Stimulated activated naive CD8-positive, alpha-beta T cell treated with anti-CD3 and anti-CD28 coated beads, Interleukin-15, amount 100 ng/mL, for 72 hours (primary cell): ENCODE measurements around the gene ARL6IP5.
A peak's percentile ranks its signal among the peaks of the same experiment; 100 is the strongest.

ENCODE experiments used
- ATAC-seq: fragments of 150-1000 bp; cut with Tn5 transposase; 2 replicates; pipeline ENCODE4 v1.10.0; 2021; ENCODE audit warnings: mild to moderate bottlenecking, moderate library complexity
- DNase-seq, 2 donors: peaks; one replicate each; pipeline ENCODE4 v3.0.0; 2021 to 2022
- H3K27ac Mint-ChIP-seq, 2 donors: one replicate each; pipeline ENCODE4 v1.8.0; 2022; ENCODE audit warnings: mild to moderate bottlenecking in 2 of 2, mixed read lengths in 2 of 2, moderate library complexity in 2 of 2
- H3K27me3 Mint-ChIP-seq: one replicate; pipeline ENCODE4 v1.8.0; 2022; ENCODE audit warnings: mixed read lengths
- H3K4me1 Mint-ChIP-seq: one replicate; pipeline ENCODE4 v1.8.0; 2022; ENCODE audit warnings: mild to moderate bottlenecking, mixed read lengths
- H3K4me3 Mint-ChIP-seq, 2 donors: one replicate each; pipeline ENCODE4 v1.8.0; 2022; ENCODE audit warnings: mild to moderate bottlenecking in 2 of 2, mixed read lengths in 2 of 2, moderate library complexity in 1 of 2
- H3K9me3 Mint-ChIP-seq, 2 donors: one replicate each; pipeline ENCODE4 v1.8.0; 2022; ENCODE audit warnings: mixed read lengths in 2 of 2

Gene ARL6IP5

GRCh38 chr3:69081583-69082262 lies 3.0 kb upstream of the ARL6IP5 start:
- Mint-ChIP-seq H3K27ac (peak overlapping the region; percentile 96), H3K4me3 (peak overlapping the region; percentile 57 to 95), H3K27me3 (no peaks in the 10 kb centered on the region), H3K9me3 (no peaks in the 10 kb centered on the region), H3K4me1 (peaks cover 66% of the 10 kb centered on the region)
- no peak for ATAC-seq
- no peak for DNase-seq

GRCh38 chr3:69082361-69082760 lies 2.4 kb upstream of the ARL6IP5 start:
- H3K4me1 Mint-ChIP-seq, result peaks cover 63% of the 10 kb centered on the region
- DNase-seq (no peak), ATAC-seq (no peak)
- peak overlapping the region; percentile 96 for H3K27ac Mint-ChIP-seq
- H3K9me3 Mint-ChIP-seq, result no peaks in the 10 kb centered on the region
- peak overlapping the region; percentile 73 to 95 for H3K4me3 Mint-ChIP-seq
- no peaks in the 10 kb centered on the region for H3K27me3 Mint-ChIP-seq

GRCh38 chr3:69082805-69083204 lies 1.9 kb upstream of the ARL6IP5 start:
- H3K4me3 Mint-ChIP-seq, result peak overlapping the region; percentile 73 to 95
- H3K4me1 Mint-ChIP-seq, result peaks cover 59% of the 10 kb centered on the region
- peak; percentile 63 to 83 for DNase-seq
- ATAC-seq, result peak; percentile 81
- H3K27me3 Mint-ChIP-seq, result no peaks in the 10 kb centered on the region
- peak overlapping the region; percentile 96 for H3K27ac Mint-ChIP-seq
- H3K9me3 Mint-ChIP-seq, result no peaks in the 10 kb centered on the region

GRCh38 chr3:69085168-69085832 lies 563 bp downstream of the ARL6IP5 start:
- Mint-ChIP-seq H3K27me3 (no peaks in the 10 kb centered on the region), H3K27ac (peak overlapping the region; percentile 96 to 97), H3K4me1 (peaks cover 68% of the 10 kb centered on the region), H3K4me3 (peak overlapping the region; percentile 89 to 95), H3K9me3 (no peaks in the 10 kb centered on the region)
- ATAC-seq, result no peak
- DNase-seq, result no peak

GRCh38 chr3:69085833-69086722 lies 1.3 kb downstream of the ARL6IP5 start:
- H3K4me3 Mint-ChIP-seq, result peak overlapping the region; percentile 89 to 95
- peaks cover 69% of the 10 kb centered on the region for H3K4me1 Mint-ChIP-seq
- peak overlapping the region; percentile 96 to 97 for H3K27ac Mint-ChIP-seq
- H3K27me3 Mint-ChIP-seq, result no peaks in the 10 kb centered on the region
- no peaks in the 10 kb centered on the region for H3K9me3 Mint-ChIP-seq
- ATAC-seq (peak; percentile 40), DNase-seq (peak; percentile 68 to 83)

GRCh38 chr3:69087030-69087791 lies 2.5 kb downstream of the ARL6IP5 start:
- ATAC-seq (no peak), DNase-seq (no peak)
- no peaks in the 10 kb centered on the region for H3K27me3 Mint-ChIP-seq
- peak overlapping the region; percentile 69 to 90 for H3K4me3 Mint-ChIP-seq
- no peaks in the 10 kb centered on the region for H3K9me3 Mint-ChIP-seq
- H3K27ac Mint-ChIP-seq, result no peak overlapping the region
- peaks cover 69% of the 10 kb centered on the region for H3K4me1 Mint-ChIP-seq

- no peaks in the 10 kb centered on the region for H3K9me3 Mint-ChIP-seq
Measured at GRCh38 chr3:69088063-69088462, 3.3 kb downstream of the ARL6IP5 start.

GRCh38 chr3:69090021-69090420 lies 5.3 kb downstream of the ARL6IP5 start:
- peak overlapping the region; percentile 55 to 90 for H3K4me3 Mint-ChIP-seq
- DNase-seq, result no peak
- no peaks in the 10 kb centered on the region for H3K27me3 Mint-ChIP-seq
- H3K4me1 Mint-ChIP-seq, result peaks cover 72% of the 10 kb centered on the region
- no peaks in the 10 kb centered on the region for H3K9me3 Mint-ChIP-seq
- H3K27ac Mint-ChIP-seq, result peak overlapping the region; percentile 12 to 38
- no peak for ATAC-seq

More at GRCh38 chr3:69088063-69088462, 3.3 kb downstream of the ARL6IP5 start:
- Mint-ChIP-seq H3K4me1 (peaks cover 69% of the 10 kb centered on the region), H3K27me3 (no peaks in the 10 kb centered on the region), H3K27ac (peak overlapping the region; percentile 81 to 87), H3K4me3 (peak overlapping the region; percentile 81 to 90)
- DNase-seq, result no peak
- ATAC-seq, result no peak

- Mint-ChIP-seq H3K9me3 (no peaks in the 10 kb centered on the region), H3K27me3 (no peaks in the 10 kb centered on the region), H3K4me1 (peaks cover 86% of the 10 kb centered on the region), H3K27ac (peak overlapping the region; percentile 49 to 92), H3K4me3 (peak overlapping the region; percentile 63 to 76)
- ATAC-seq, result no peak
- no peak for DNase-seq
Measured at GRCh38 chr3:69091389-69092029, 6.8 kb downstream of the ARL6IP5 start.

- Mint-ChIP-seq H3K4me3 (peak overlapping the region; percentile 63 to 76), H3K9me3 (no peaks in the 10 kb centered on the region), H3K4me1 (peaks cover 91% of the 10 kb centered on the region), H3K27me3 (no peaks in the 10 kb centered on the region), H3K27ac (peak overlapping the region; percentile 88 to 94)
- ATAC-seq (peak; percentile 92), DNase-seq (peak in 1 of 2 donors; percentile 47)
Measured at GRCh38 chr3:69092030-69092516, 7.3 kb downstream of the ARL6IP5 start.

- peak overlapping the region; percentile 35 to 89 for H3K27ac Mint-ChIP-seq
- peak overlapping the region; percentile 66 to 74 for H3K4me3 Mint-ChIP-seq
- peaks cover 85% of the 10 kb centered on the region for H3K4me1 Mint-ChIP-seq
- peak; percentile 35 for ATAC-seq
- no peak for DNase-seq
- H3K9me3 Mint-ChIP-seq, result no peaks in the 10 kb centered on the region
- H3K27me3 Mint-ChIP-seq, result no peaks in the 10 kb centered on the region
Measured at GRCh38 chr3:69094467-69095205, 9.9 kb downstream of the ARL6IP5 start.

- Mint-ChIP-seq H3K4me3 (peak overlapping the region; percentile 78 to 79), H3K27ac (peak overlapping the region; percentile 84 to 89), H3K4me1 (peaks cover 85% of the 10 kb centered on the region), H3K9me3 (no peaks in the 10 kb centered on the region), H3K27me3 (no peaks in the 10 kb centered on the region)
- no peak for ATAC-seq
- DNase-seq, result no peak
Measured at GRCh38 chr3:69095636-69096035, 10.9 kb downstream of the ARL6IP5 start.

- H3K27me3 Mint-ChIP-seq, result no peaks in the 10 kb centered on the region
- peak overlapping the region in 1 of 2 donors; percentile 78 for H3K4me3 Mint-ChIP-seq
Measured at GRCh38 chr3:69096299-69096698, 11.6 kb downstream of the ARL6IP5 start.

More at GRCh38 chr3:69096299-69096698, 11.6 kb downstream of the ARL6IP5 start:
- no peak for ATAC-seq
- Mint-ChIP-seq H3K27ac (peak overlapping the region; percentile 59 to 89), H3K9me3 (no peaks in the 10 kb centered on the region), H3K4me1 (peaks cover 79% of the 10 kb centered on the region)
- no peak for DNase-seq
